Nephron progenitor cell (in vitro differentiated cells): ENCODE measurements around the gene CHDH.
A peak's percentile ranks its signal among the peaks of the same experiment; 100 is the strongest.

Experiments used
- DNase-seq: peaks from one replicate; pipeline ENCODE4 v3.0.0; 2021
- H3K27ac Mint-ChIP-seq: 2 replicates; pipeline ENCODE4 v1.8.0; 2021; ENCODE audit warnings: mild to moderate bottlenecking, moderate library complexity, mixed read lengths
- H3K27me3 Mint-ChIP-seq: 2 replicates; pipeline ENCODE4 v1.8.0; 2021; ENCODE audit warnings: mild to moderate bottlenecking, low read depth, mixed read lengths; ENCODE audit not compliant: poor library complexity
- H3K36me3 Mint-ChIP-seq: 2 replicates; pipeline ENCODE4 v1.8.0; 2021; ENCODE audit warnings: low read depth, mixed read lengths
- H3K4me1 Mint-ChIP-seq: 2 replicates; pipeline ENCODE4 v1.8.0; 2021; ENCODE audit warnings: mixed read lengths
- H3K4me3 Mint-ChIP-seq: 2 replicates; pipeline ENCODE4 v1.8.0; 2021; ENCODE audit warnings: mild to moderate bottlenecking, moderate library complexity, mixed read lengths
- H3K9me3 Mint-ChIP-seq: 2 replicates; pipeline ENCODE4 v1.8.0; 2021; ENCODE audit warnings: mild to moderate bottlenecking, moderate library complexity, mixed read lengths
- TF ChIP-seq, protein P1 (sequence below): fragments of 200-600 bp; sonication (generic); IDR thresholded peaks from 2 replicates; pipeline ENCODE4 v1.5.0; 2021; ENCODE audit warnings: antibody characterized with exemption

Gene CHDH

DNA sequence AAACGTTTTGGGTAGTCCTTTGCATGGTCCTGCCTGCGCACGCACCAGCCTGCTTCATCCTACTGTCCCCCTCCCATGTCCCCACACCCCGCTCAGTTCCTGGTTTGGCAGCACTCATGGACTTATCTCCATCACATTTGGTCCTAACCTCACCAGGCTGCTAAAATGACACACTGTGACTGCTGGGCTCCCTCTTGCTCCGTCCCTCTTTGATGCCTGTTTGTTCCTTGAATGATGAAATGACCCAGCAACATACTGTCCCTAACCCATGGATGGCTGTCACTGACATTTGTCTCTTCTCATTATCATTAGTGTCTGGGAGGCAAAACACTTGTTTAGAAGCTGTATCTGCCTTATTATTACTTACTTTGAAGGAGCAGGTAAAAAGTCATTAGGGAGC, 80.5 kb downstream of the CHDH start:
- no peaks in the 10 kb centered on the region for H3K36me3 Mint-ChIP-seq
- H3K9me3 Mint-ChIP-seq = no peaks in the 10 kb centered on the region
- H3K4me3 Mint-ChIP-seq = no peak overlapping the region
- H3K4me1 Mint-ChIP-seq = peaks cover 15% of the 10 kb centered on the region
- TF ChIP-seq, protein P1, sequence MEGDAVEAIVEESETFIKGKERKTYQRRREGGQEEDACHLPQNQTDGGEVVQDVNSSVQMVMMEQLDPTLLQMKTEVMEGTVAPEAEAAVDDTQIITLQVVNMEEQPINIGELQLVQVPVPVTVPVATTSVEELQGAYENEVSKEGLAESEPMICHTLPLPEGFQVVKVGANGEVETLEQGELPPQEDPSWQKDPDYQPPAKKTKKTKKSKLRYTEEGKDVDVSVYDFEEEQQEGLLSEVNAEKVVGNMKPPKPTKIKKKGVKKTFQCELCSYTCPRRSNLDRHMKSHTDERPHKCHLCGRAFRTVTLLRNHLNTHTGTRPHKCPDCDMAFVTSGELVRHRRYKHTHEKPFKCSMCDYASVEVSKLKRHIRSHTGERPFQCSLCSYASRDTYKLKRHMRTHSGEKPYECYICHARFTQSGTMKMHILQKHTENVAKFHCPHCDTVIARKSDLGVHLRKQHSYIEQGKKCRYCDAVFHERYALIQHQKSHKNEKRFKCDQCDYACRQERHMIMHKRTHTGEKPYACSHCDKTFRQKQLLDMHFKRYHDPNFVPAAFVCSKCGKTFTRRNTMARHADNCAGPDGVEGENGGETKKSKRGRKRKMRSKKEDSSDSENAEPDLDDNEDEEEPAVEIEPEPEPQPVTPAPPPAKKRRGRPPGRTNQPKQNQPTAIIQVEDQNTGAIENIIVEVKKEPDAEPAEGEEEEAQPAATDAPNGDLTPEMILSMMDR = no peak
- H3K27me3 Mint-ChIP-seq = peaks cover 14% of the 10 kb centered on the region
- DNase-seq = no peak
- no peak overlapping the region for H3K27ac Mint-ChIP-seq

DNA sequence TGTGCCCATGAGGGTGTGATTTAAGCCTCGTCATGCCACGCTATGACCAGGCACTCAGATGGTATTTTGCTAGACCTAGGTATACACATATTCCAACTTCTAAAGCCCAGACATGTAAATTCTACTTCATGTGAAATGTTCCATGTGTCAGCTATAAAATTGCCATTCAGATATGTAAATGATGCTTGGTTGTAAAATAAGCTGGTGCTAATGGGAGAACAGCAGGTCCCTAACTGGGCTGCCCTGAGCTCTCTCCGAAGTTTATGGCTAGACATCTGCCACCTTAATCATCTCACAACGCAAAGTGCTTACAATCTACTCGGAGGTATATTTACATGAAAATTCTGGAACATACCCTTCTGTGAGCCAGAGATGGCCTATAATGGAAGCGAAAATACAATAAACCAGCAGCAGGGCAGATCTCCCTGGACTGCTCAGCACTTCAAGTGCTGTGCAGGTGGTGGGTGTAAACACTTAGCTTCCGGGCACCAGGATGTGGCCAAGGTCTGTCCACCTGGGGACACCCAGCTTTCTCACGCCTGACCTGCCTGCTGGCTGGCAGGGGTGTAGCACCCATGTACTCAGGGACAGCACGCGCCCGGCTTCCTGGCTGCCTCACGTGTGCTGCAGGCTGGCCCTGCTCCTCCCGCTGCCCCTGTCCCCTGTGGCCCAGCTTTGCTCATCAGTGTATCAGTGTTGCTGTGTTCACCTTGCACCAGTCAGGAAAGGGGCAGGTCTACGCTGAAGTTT, 82.0 kb downstream of the CHDH start:
- Mint-ChIP-seq H3K9me3 (no peaks in the 10 kb centered on the region), H3K4me1 (peaks cover 15% of the 10 kb centered on the region), H3K36me3 (no peaks in the 10 kb centered on the region), H3K27me3 (peaks cover 13% of the 10 kb centered on the region), H3K4me3 (no peak overlapping the region), H3K27ac (no peak overlapping the region)
- no peak for DNase-seq
- TF ChIP-seq, protein P1 = no peak

DNA sequence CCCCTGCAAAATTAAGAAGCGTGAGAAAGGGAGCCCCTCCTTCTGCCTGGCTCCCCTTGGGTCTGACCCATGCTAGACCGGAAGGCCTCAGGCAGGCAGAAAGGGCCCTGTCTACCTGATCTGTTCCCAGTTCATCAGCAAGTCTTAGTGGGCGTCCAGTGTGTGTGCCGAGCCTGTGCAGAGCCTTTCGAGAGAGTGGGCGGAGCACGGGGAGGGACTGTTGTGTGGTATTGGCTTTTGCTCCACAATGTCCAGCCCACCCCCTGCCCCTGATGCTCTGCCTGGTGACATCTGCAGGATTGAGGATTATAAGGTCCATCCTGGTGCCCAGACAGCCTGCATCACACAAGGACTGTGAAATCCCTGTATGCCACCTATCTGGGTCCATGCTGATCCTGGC, 82.9 kb downstream of the CHDH start:
- TF ChIP-seq, protein P1 = no peak
- H3K4me3 Mint-ChIP-seq = no peak overlapping the region
- DNase-seq = peak; percentile 12
- no peak overlapping the region for H3K27ac Mint-ChIP-seq
- H3K9me3 Mint-ChIP-seq = no peaks in the 10 kb centered on the region
- peaks cover 9% of the 10 kb centered on the region for H3K27me3 Mint-ChIP-seq
- H3K4me1 Mint-ChIP-seq = peaks cover 12% of the 10 kb centered on the region
- no peaks in the 10 kb centered on the region for H3K36me3 Mint-ChIP-seq
